OCI-LY7 (cell line): Measurements from ENCODE around the gene MOGAT1.

Experiments used
- CTCF ChIP-seq: fragments of 200-600 bp; sonication (generic); conservative IDR thresholded peaks from 2 replicates; pipeline ENCODE4 v1.5.1; 2014; ENCODE audit warnings: mild to moderate bottlenecking, antibody characterized with exemption, low read length, moderate library complexity, mixed read lengths
- EZH2phosphoT487 ChIP-seq: fragments of 200-600 bp; sonication (generic); IDR thresholded peaks from 2 replicates; pipeline ENCODE4 v1.6.1; 2018; ENCODE audit warnings: low read depth, borderline replicate concordance, mild to moderate bottlenecking, mixed run types, antibody characterized with exemption, low read length, moderate library complexity, mixed read lengths

- TF ChIP-seq CTCF = no peak
- TF ChIP-seq EZH2phosphoT487 = no peak
These were observed 74.5 kb downstream of the MOGAT1 start for GRCh38 chr2:222745836-222746559.
